ENCODE data around the gene TCEA2.

GRCh38 chr20:64035933-64036345 lies 27.1 kb upstream of the TCEA2 start, which contains the start of gene C20orf204:
- no peak for TF ChIP-seq CTCF (IDR thresholded peaks at IDR 0.05)
- no peak for TF ChIP-seq POLR2A (IDR thresholded peaks at IDR 0.05)
